ENCODE data around the gene TECTA. TPM values are rescaled to one million over a fixed set of nuclear protein-coding genes. Genes with fewer than 3 reads are reported as not detected.
"Not testable (repeated sequence)": the region's sequence is repeated elsewhere in the genome, so short reads cannot be mapped to it uniquely, and the experiment has no call there.

The TECTA gene
- total RNA-seq, 2 experiments from 2014 or later: 0.19 to 0.36 TPM

GRCh38 chr11:121163658-121164308 is 62.7 kb downstream of the TECTA start:
- ChIA-PET POLR2A (no interaction called here), CTCF (no interaction called here)

- POLR2A ChIA-PET: not testable (repeated sequence)
- CTCF ChIA-PET: interaction anchor here (0.8 kb wide), 1 partner anchor 55 kb away, joined by 3 read pairs; no protein-coding TSS in a partner anchor
Measured at GRCh38 chr11:121177629-121178028, 76.6 kb downstream of the TECTA start.

- CTCF ChIA-PET: interaction anchor here (1.5 kb wide), 1 partner anchor 15 kb away, joined by 4 read pairs; no protein-coding TSS in a partner anchor
- POLR2A ChIA-PET: no interaction called here
Measured at GRCh38 chr11:121179306-121179705, 78.3 kb downstream of the TECTA start.

GRCh38 chr11:121180183-121180582 is 79.1 kb downstream of the TECTA start:
- POLR2A ChIA-PET: no interaction called here
- CTCF ChIA-PET: no interaction called here

GRCh38 chr11:121188776-121189175 is 87.7 kb downstream of the TECTA start:
- ChIA-PET POLR2A (no interaction called here), CTCF (no interaction called here)

- ChIA-PET POLR2A (no interaction called here), CTCF (interaction anchor here (0.5 to 1.3 kb wide), 2 partner anchors 681 to 1000 kb away, joined by 3 to 4 read pairs; partner anchors contain the start of gene GRIK4)
Measured at GRCh38 chr11:121191818-121192217, 90.8 kb downstream of the TECTA start.

GRCh38 chr11:121194731-121195596 is 93.9 kb downstream of the TECTA start:
- ChIA-PET POLR2A (no interaction called here), CTCF (interaction anchor here (0.6 to 1.4 kb wide), 12 partner anchors 12 to 684 kb away, joined by 3 to 5 read pairs (median 3); no protein-coding TSS in a partner anchor)

- ChIA-PET CTCF (interaction anchor here (1.0 kb wide), 1 partner anchor 117 kb away, joined by 3 read pairs; no protein-coding TSS in a partner anchor), POLR2A (no interaction called here)
Measured at GRCh38 chr11:121198491-121198890, 97.4 kb downstream of the TECTA start.

GRCh38 chr11:121199516-121199915 is 98.5 kb downstream of the TECTA start:
- CTCF ChIA-PET: no interaction called here
- POLR2A ChIA-PET: no interaction called here

- ChIA-PET POLR2A (no interaction called here), CTCF (interaction anchor here (0.8 kb wide), 1 partner anchor 12 kb away, joined by 3 read pairs; no protein-coding TSS in a partner anchor)
Measured at GRCh38 chr11:121206810-121207209, 105.8 kb downstream of the TECTA start.

GRCh38 chr11:121207485-121208115 is 106.6 kb downstream of the TECTA start:
- ChIA-PET CTCF (interaction anchor here (0.8 kb wide), 1 partner anchor 13 kb away, joined by 3 read pairs; no protein-coding TSS in a partner anchor), POLR2A (no interaction called here)

GRCh38 chr11:121210445-121211080 is 109.5 kb downstream of the TECTA start:
- CTCF ChIA-PET: no interaction called here
- POLR2A ChIA-PET: no interaction called here

- ChIA-PET POLR2A (no interaction called here), CTCF (no interaction called here)
Measured at GRCh38 chr11:121211626-121212025, 110.6 kb downstream of the TECTA start.

- ChIA-PET CTCF (no interaction called here), POLR2A (no interaction called here)
Measured at GRCh38 chr11:121212536-121213361, 111.7 kb downstream of the TECTA start.

GRCh38 chr11:121213362-121213893 is 112.4 kb downstream of the TECTA start:
- POLR2A ChIA-PET: no interaction called here

GRCh38 chr11:121214861-121215260 is 113.8 kb downstream of the TECTA start:
- POLR2A ChIA-PET: no interaction called here
- CTCF ChIA-PET: no interaction called here

More at GRCh38 chr11:121213362-121213893, 112.4 kb downstream of the TECTA start:
- CTCF ChIA-PET: no interaction called here

GRCh38 chr11:121221496-121222200 is 120.6 kb downstream of the TECTA start:
- ChIA-PET POLR2A (no interaction called here), CTCF (no interaction called here)

GRCh38 chr11:121223161-121223560 is 122.1 kb downstream of the TECTA start:
- ChIA-PET CTCF (no interaction called here), POLR2A (no interaction called here)
